ENCODE data around the gene PRPH. TPM values are rescaled to one million over a fixed set of nuclear protein-coding genes. Genes with fewer than 3 reads are reported as not detected.

Gene PRPH
- total and polyA plus RNA-seq, 2 of the 13 experiments (the other 11 are each of a cell fraction or from before 2014, with no cell fraction given) = 0.12 TPM; not detected in 1

- TF ChIP-seq ZNF280D (CRISPR knock-in tag; IDR thresholded peaks at IDR 0.05) (no peak), CBX5 (CRISPR knock-in tag; IDR thresholded peaks at IDR 0.05; ENCODE audit: borderline replicate concordance) (no peak), ZNF713 (CRISPR knock-in tag; IDR thresholded peaks at IDR 0.05) (no peak), ZSCAN21 (CRISPR knock-in tag; IDR thresholded peaks at IDR 0.05; ENCODE audit: borderline replicate concordance) (no peak), REPIN1 (CRISPR knock-in tag; IDR thresholded peaks at IDR 0.05; ENCODE audit: borderline replicate concordance, low read depth) (no peak; the same call in 1 of the 2 replicates), NFKBIZ (CRISPR knock-in tag; IDR thresholded peaks at IDR 0.05) (no peak), EZH2 (conservative IDR thresholded peaks at IDR 0.05; ENCODE audit: low read depth, low read length) (no peak), RNF2 (conservative IDR thresholded peaks at IDR 0.05; ENCODE audit: low read depth) (no peak), ERF (CRISPR knock-in tag; IDR thresholded peaks at IDR 0.05) (no peak), TOPORS (CRISPR knock-in tag; IDR thresholded peaks at IDR 0.05) (0 out of 2 replicates have a peak, but pooled peaks have one; percentile 30), RERE (CRISPR knock-in tag; IDR thresholded peaks at IDR 0.05; ENCODE audit: low read depth) (no peak), PAF1 (CRISPR knock-in tag; IDR thresholded peaks at IDR 0.05) (no peak), TFDP1 (CRISPR knock-in tag; IDR thresholded peaks at IDR 0.05; ENCODE audit: borderline replicate concordance) (no peak), IRF2 (CRISPR knock-in tag; IDR thresholded peaks at IDR 0.05) (no peak), POGZ (CRISPR knock-in tag; IDR thresholded peaks at IDR 0.05) (no peak; the same call in 1 of the 2 replicates)
These were observed 30.5 kb upstream of the PRPH start (continued) for GRCh38 chr12:49264466-49264872.

All from HepG2 (cell line).